OCI-LY7 (cell line): ENCODE results near the gene SLC38A9.

ENCODE experiments used
- CTCF ChIP-seq: fragments of 200-600 bp; sonication (generic); conservative IDR thresholded peaks from 2 replicates; pipeline ENCODE4 v1.5.1; 2014; ENCODE audit warnings: mild to moderate bottlenecking, antibody characterized with exemption, low read length, moderate library complexity, mixed read lengths
- EZH2phosphoT487 ChIP-seq: fragments of 200-600 bp; sonication (generic); IDR thresholded peaks from 2 replicates; pipeline ENCODE4 v1.6.1; 2018; ENCODE audit warnings: low read depth, borderline replicate concordance, mild to moderate bottlenecking, mixed run types, antibody characterized with exemption, low read length, moderate library complexity, mixed read lengths

DNA sequence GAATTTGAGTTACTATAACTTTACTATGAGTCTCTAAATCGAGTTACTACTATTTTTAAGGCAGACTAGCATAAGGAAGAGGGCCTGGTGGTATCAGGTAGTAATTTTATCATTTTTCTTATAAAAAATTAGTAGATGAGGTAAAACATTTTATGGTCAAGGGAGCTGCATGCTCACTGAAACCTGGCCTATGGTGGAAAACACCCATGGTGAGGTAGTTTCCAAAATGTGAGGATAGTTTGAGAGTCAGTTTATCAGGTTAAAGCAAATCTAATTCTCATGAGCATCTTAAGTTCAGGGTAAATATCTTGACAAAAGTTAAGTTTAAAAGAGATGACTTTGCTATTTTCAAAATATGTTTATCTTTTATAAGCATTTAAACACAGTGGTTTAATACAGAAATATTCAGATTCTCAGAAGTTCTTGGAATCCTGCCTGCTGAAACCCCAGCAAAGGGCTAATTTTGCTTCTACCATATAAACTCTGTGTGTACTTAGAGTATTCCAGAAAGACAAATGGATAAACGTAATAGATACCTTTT is 35.7 kb upstream of the SLC38A9 start:
- TF ChIP-seq CTCF (no peak), EZH2phosphoT487 (no peak)
